GM23338 (cell line): ENCODE results near the gene GRID1. TPM values are rescaled to one million over a fixed set of nuclear protein-coding genes. Genes with fewer than 3 reads are reported as not detected.

Experiments used
- ATAC-seq: fragments of 200-7000 bp; cut with Tn5 transposase; 3 replicates; pipeline ENCODE4 v1.9.1; 2020
- DNase-seq: peaks from one replicate; pipeline ENCODE4 v3.0.0-alpha.2; 2015; ENCODE audit warnings: low spot score
- H2AFZ ChIP-seq: fragments of 200-600 bp; sonication (generic); 2 replicates; pipeline ENCODE4 v1.8.0; 2016; ENCODE audit warnings: antibody characterized with exemption, mild to moderate bottlenecking, moderate library complexity
- H3F3A ChIP-seq: fragments of 200-600 bp; sonication (generic); replicated peaks from 2 replicates; pipeline ENCODE4 v1.8.0; 2017; ENCODE audit warnings: antibody characterized with exemption, mixed run types, low read depth
- H3K27ac ChIP-seq: fragments of 200-600 bp; sonication (generic); 2 replicates; pipeline ENCODE4 v1.6.1; 2016; ENCODE audit warnings: low read depth
- H3K27me3 ChIP-seq: fragments of 200-600 bp; sonication (generic); 2 replicates; pipeline ENCODE4 v1.8.0; 2016; ENCODE audit warnings: mild to moderate bottlenecking, mixed run types, moderate library complexity; ENCODE audit not compliant: insufficient read depth
- H3K36me3 ChIP-seq: fragments of 200-600 bp; sonication (generic); 2 replicates; pipeline ENCODE4 v1.8.0; 2016; ENCODE audit warnings: mild to moderate bottlenecking; ENCODE audit not compliant: insufficient read depth
- H3K4me1 ChIP-seq: fragments of 200-600 bp; sonication (generic); 2 replicates; pipeline ENCODE4 v1.8.0; 2016; ENCODE audit warnings: mild to moderate bottlenecking, moderate library complexity; ENCODE audit not compliant: insufficient read depth
- H3K4me2 ChIP-seq: fragments of 200-600 bp; sonication (generic); 2 replicates; pipeline ENCODE4 v1.7.1; 2017; ENCODE audit warnings: mixed run types
- H3K4me3 ChIP-seq: fragments of 200-600 bp; sonication (generic); 2 replicates; pipeline ENCODE4 v1.6.1; 2016; ENCODE audit warnings: mixed run types
- H3K79me2 ChIP-seq: fragments of 200-600 bp; sonication (generic); replicated peaks from 2 replicates; pipeline ENCODE4 v1.8.0; 2017; ENCODE audit warnings: mild to moderate bottlenecking; ENCODE audit not compliant: insufficient read depth
- H3K9me2 ChIP-seq: fragments of 200-600 bp; sonication (generic); 2 replicates; pipeline ENCODE4 v1.8.0; 2017; ENCODE audit not compliant: insufficient read depth
- H4K20me1 ChIP-seq: fragments of 200-600 bp; sonication (generic); replicated peaks from 2 replicates; pipeline ENCODE4 v1.8.0; 2017; ENCODE audit warnings: mild to moderate bottlenecking; ENCODE audit not compliant: insufficient read depth
- H3K27ac Mint-ChIP-seq: 2 replicates; pipeline ENCODE4 v1.8.0; 2020; ENCODE audit warnings: inconsistent platforms, mild to moderate bottlenecking, moderate library complexity, mixed read lengths
- H3K27me3 Mint-ChIP-seq: 3 replicates; pipeline ENCODE4 v1.8.0; 2022; ENCODE audit warnings: low read depth, mild to moderate bottlenecking, moderate library complexity, mixed read lengths, inconsistent platforms; ENCODE audit not compliant: insufficient read depth, poor library complexity
- H3K36me3 Mint-ChIP-seq: 3 replicates; pipeline ENCODE4 v1.8.0; 2021; ENCODE audit warnings: low read depth, mild to moderate bottlenecking, inconsistent platforms, moderate library complexity, mixed read lengths
- H3K4me1 Mint-ChIP-seq: 3 replicates; pipeline ENCODE4 v1.8.0; 2020; ENCODE audit warnings: mild to moderate bottlenecking, inconsistent platforms, mixed read lengths
- H3K4me3 Mint-ChIP-seq: 3 replicates; pipeline ENCODE4 v1.8.0; 2021; ENCODE audit warnings: moderate library complexity, mild to moderate bottlenecking, inconsistent platforms, mixed read lengths
- H3K9me3 Mint-ChIP-seq: 3 replicates; pipeline ENCODE4 v1.8.0; 2020; ENCODE audit warnings: moderate library complexity, mild to moderate bottlenecking, inconsistent platforms, mixed read lengths
- CREB1 ChIP-seq: fragments of 250-450 bp; sonication (Bioruptor Pico); IDR thresholded peaks from 2 replicates; pipeline ENCODE4 v1.5.0; 2020; ENCODE audit warnings: low read depth, mild to moderate bottlenecking, moderate library complexity
- EZH2 ChIP-seq: fragments of 200-600 bp; sonication (generic); IDR thresholded peaks from one replicate; pipeline ENCODE4 v1.8.0; 2017; ENCODE audit warnings: antibody characterized with exemption, mild to moderate bottlenecking, low read depth; ENCODE audit not compliant: unreplicated experiment
- EZH2phosphoT487 ChIP-seq: fragments of 200-600 bp; sonication (generic); IDR thresholded peaks from one replicate; pipeline ENCODE4 v1.8.1; 2018; ENCODE audit warnings: antibody characterized with exemption; ENCODE audit not compliant: unreplicated experiment
- JUNB ChIP-seq: IDR thresholded peaks from one replicate; pipeline ENCODE4 v1.6.1; 2016; ENCODE audit warnings: antibody characterized with exemption; ENCODE audit not compliant: unreplicated experiment
- NANOG ChIP-seq: IDR thresholded peaks from 2 replicates; pipeline ENCODE4 v1.6.1; 2016; ENCODE audit warnings: antibody characterized with exemption, borderline replicate concordance
- POLR2AphosphoS5 ChIP-seq: IDR thresholded peaks from 2 replicates; pipeline ENCODE4 v1.6.1; 2016; ENCODE audit warnings: antibody characterized with exemption, low read depth
- STAT1 ChIP-seq: IDR thresholded peaks from one replicate; pipeline ENCODE4 v1.6.1; 2016; ENCODE audit warnings: antibody characterized with exemption; ENCODE audit not compliant: unreplicated experiment
- ZNF331 ChIP-seq: fragments of 250-450 bp; sonication (Bioruptor Pico); IDR thresholded peaks from 2 replicates; pipeline ENCODE4 v1.5.0; 2020; ENCODE audit warnings: low read depth, mild to moderate bottlenecking, moderate library complexity
- polyA plus RNA-seq: library from polyadenylated mRNA; unstranded; fragments of >200 nt; fragmentation: Nextera tagmentation; extraction: Ambion mirVana; gene quantifications from 2 replicates; pipeline ENCODE4 v1.2.1, GENCODE V29; 2016
- total RNA-seq: library from RNA; depleted of rRNA; stranded (reverse); fragments of >200 nt; shearing (Covaris generic); gene quantifications from 2 replicates; pipeline ENCODE4 v1.2.3, GENCODE V29; 2014
- TF ChIP-seq, protein P1 (sequence below): fragments of 250-450 bp; sonication (Bioruptor Pico); IDR thresholded peaks from 2 replicates; pipeline ENCODE4 v1.5.0; 2020; ENCODE audit warnings: mild to moderate bottlenecking, moderate library complexity
- TF ChIP-seq, protein P2 (sequence below): IDR thresholded peaks from 2 replicates; pipeline ENCODE4 v1.6.1; 2016; ENCODE audit warnings: antibody characterized with exemption
- TF ChIP-seq, protein P3 (sequence below): IDR thresholded peaks from one replicate; pipeline ENCODE4 v1.6.1; 2018; ENCODE audit warnings: antibody characterized with exemption; ENCODE audit not compliant: unreplicated experiment
- TF ChIP-seq, protein P4 (sequence below), 2 experiments: fragments of 200-600 bp in 1 of 2; sonication (generic) in 1 of 2; conservative IDR thresholded peaks; 2 replicates each; pipeline versions ENCODE4 v1.5.1 to v1.6.1; 2016 to 2017; ENCODE audit warnings: antibody characterized with exemption in 2 of 2, low read depth in 2 of 2, mild to moderate bottlenecking in 2 of 2, moderate library complexity in 1 of 2

Gene GRID1
- total and polyA plus RNA-seq, 2 experiments from 2014 or later: 0.14 to 0.15 TPM

DNA sequence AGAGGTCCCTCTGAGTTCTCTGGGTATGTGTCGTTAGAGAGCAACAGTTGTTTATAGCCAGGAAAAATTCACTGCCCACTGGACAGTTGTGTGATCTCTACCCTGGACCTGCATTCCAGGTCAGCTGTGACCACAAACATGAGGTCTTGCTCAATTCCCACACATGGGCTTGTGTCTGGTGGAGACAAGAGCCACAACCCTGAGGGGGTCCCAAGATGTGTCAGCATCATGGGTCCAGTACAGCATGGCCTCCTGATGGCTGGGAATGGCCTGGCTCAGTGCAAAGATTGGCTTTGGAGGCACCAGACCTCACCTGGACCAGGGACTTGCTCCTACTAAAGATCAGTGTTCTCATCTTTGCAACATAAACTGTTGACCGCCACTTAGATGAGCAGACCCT lies 751.6 kb downstream of the GRID1 start:
- no peak for ATAC-seq
- peaks cover 7% of the 10 kb centered on the region for H3K27me3 Mint-ChIP-seq
- no peaks in the 10 kb centered on the region for H4K20me1 ChIP-seq
- H3K27ac ChIP-seq: no peak overlapping the region
- DNase-seq: no peak
- H3K4me2 ChIP-seq: no peak overlapping the region
- no peaks in the 10 kb centered on the region; the same call in 1 of the 2 replicates for H3K36me3 ChIP-seq
- no peaks in the 10 kb centered on the region for H3K4me1 Mint-ChIP-seq
- H3K4me3 Mint-ChIP-seq: no peak overlapping the region
- H3K9me2 ChIP-seq: no peaks in the 10 kb centered on the region
- no peak overlapping the region for H2AFZ ChIP-seq
- no peak overlapping the region for H3K4me3 ChIP-seq
- no peaks in the 10 kb centered on the region for H3K79me2 ChIP-seq
- peaks cover 15% of the 10 kb centered on the region; the same call in 2 of the 3 replicates for H3K36me3 Mint-ChIP-seq
- no peaks in the 10 kb centered on the region for H3F3A ChIP-seq
- no peaks in the 10 kb centered on the region for H3K4me1 ChIP-seq
- peaks cover 92% of the 10 kb centered on the region for H3K9me3 Mint-ChIP-seq
- no peaks in the 10 kb centered on the region for H3K27me3 ChIP-seq
- TF ChIP-seq ZNF331: no peak
- TF ChIP-seq STAT1: no peak
- TF ChIP-seq POLR2AphosphoS5: no peak
- TF ChIP-seq NANOG: no peak
- no peak for TF ChIP-seq EZH2
- TF ChIP-seq EZH2phosphoT487: no peak
- TF ChIP-seq JUNB: no peak
- TF ChIP-seq, protein P1, sequence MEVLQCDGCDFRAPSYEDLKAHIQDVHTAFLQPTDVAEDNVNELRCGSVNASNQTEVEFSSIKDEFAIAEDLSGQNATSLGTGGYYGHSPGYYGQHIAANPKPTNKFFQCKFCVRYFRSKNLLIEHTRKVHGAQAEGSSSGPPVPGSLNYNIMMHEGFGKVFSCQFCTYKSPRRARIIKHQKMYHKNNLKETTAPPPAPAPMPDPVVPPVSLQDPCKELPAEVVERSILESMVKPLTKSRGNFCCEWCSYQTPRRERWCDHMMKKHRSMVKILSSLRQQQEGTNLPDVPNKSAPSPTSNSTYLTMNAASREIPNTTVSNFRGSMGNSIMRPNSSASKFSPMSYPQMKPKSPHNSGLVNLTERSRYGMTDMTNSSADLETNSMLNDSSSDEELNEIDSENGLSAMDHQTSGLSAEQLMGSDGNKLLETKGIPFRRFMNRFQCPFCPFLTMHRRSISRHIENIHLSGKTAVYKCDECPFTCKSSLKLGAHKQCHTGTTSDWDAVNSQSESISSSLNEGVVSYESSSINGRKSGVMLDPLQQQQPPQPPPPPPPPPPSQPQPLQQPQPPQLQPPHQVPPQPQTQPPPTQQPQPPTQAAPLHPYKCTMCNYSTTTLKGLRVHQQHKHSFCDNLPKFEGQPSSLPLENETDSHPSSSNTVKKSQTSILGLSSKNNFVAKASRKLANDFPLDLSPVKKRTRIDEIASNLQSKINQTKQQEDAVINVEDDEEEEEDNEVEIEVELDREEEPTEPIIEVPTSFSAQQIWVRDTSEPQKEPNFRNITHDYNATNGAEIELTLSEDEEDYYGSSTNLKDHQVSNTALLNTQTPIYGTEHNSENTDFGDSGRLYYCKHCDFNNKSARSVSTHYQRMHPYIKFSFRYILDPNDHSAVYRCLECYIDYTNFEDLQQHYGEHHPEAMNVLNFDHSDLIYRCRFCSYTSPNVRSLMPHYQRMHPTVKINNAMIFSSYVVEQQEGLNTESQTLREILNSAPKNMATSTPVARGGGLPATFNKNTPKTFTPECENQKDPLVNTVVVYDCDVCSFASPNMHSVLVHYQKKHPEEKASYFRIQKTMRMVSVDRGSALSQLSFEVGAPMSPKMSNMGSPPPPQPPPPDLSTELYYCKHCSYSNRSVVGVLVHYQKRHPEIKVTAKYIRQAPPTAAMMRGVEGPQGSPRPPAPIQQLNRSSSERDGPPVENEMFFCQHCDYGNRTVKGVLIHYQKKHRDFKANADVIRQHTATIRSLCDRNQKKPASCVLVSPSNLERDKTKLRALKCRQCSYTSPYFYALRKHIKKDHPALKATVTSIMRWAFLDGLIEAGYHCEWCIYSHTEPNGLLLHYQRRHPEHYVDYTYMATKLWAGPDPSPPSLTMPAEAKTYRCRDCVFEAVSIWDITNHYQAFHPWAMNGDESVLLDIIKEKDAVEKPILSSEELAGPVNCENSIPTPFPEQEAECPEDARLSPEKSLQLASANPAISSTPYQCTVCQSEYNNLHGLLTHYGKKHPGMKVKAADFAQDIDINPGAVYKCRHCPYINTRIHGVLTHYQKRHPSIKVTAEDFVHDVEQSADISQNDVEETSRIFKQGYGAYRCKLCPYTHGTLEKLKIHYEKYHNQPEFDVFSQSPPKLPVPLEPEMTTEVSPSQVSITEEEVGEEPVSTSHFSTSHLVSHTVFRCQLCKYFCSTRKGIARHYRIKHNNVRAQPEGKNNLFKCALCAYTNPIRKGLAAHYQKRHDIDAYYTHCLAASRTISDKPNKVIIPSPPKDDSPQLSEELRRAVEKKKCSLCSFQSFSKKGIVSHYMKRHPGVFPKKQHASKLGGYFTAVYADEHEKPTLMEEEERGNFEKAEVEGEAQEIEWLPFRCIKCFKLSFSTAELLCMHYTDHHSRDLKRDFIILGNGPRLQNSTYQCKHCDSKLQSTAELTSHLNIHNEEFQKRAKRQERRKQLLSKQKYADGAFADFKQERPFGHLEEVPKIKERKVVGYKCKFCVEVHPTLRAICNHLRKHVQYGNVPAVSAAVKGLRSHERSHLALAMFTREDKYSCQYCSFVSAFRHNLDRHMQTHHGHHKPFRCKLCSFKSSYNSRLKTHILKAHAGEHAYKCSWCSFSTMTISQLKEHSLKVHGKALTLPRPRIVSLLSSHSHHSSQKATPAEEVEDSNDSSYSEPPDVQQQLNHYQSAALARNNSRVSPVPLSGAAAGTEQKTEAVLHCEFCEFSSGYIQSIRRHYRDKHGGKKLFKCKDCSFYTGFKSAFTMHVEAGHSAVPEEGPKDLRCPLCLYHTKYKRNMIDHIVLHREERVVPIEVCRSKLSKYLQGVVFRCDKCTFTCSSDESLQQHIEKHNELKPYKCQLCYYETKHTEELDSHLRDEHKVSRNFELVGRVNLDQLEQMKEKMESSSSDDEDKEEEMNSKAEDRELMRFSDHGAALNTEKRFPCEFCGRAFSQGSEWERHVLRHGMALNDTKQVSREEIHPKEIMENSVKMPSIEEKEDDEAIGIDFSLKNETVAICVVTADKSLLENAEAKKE: no peak
- no peak for TF ChIP-seq CREB1 (CRISPR knock-in tag)
- TF ChIP-seq, protein P2, sequence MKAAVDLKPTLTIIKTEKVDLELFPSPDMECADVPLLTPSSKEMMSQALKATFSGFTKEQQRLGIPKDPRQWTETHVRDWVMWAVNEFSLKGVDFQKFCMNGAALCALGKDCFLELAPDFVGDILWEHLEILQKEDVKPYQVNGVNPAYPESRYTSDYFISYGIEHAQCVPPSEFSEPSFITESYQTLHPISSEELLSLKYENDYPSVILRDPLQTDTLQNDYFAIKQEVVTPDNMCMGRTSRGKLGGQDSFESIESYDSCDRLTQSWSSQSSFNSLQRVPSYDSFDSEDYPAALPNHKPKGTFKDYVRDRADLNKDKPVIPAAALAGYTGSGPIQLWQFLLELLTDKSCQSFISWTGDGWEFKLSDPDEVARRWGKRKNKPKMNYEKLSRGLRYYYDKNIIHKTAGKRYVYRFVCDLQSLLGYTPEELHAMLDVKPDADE: no peak
- TF ChIP-seq, protein P3, sequence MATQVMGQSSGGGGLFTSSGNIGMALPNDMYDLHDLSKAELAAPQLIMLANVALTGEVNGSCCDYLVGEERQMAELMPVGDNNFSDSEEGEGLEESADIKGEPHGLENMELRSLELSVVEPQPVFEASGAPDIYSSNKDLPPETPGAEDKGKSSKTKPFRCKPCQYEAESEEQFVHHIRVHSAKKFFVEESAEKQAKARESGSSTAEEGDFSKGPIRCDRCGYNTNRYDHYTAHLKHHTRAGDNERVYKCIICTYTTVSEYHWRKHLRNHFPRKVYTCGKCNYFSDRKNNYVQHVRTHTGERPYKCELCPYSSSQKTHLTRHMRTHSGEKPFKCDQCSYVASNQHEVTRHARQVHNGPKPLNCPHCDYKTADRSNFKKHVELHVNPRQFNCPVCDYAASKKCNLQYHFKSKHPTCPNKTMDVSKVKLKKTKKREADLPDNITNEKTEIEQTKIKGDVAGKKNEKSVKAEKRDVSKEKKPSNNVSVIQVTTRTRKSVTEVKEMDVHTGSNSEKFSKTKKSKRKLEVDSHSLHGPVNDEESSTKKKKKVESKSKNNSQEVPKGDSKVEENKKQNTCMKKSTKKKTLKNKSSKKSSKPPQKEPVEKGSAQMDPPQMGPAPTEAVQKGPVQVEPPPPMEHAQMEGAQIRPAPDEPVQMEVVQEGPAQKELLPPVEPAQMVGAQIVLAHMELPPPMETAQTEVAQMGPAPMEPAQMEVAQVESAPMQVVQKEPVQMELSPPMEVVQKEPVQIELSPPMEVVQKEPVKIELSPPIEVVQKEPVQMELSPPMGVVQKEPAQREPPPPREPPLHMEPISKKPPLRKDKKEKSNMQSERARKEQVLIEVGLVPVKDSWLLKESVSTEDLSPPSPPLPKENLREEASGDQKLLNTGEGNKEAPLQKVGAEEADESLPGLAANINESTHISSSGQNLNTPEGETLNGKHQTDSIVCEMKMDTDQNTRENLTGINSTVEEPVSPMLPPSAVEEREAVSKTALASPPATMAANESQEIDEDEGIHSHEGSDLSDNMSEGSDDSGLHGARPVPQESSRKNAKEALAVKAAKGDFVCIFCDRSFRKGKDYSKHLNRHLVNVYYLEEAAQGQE: no peak
- TF ChIP-seq, protein P4, sequence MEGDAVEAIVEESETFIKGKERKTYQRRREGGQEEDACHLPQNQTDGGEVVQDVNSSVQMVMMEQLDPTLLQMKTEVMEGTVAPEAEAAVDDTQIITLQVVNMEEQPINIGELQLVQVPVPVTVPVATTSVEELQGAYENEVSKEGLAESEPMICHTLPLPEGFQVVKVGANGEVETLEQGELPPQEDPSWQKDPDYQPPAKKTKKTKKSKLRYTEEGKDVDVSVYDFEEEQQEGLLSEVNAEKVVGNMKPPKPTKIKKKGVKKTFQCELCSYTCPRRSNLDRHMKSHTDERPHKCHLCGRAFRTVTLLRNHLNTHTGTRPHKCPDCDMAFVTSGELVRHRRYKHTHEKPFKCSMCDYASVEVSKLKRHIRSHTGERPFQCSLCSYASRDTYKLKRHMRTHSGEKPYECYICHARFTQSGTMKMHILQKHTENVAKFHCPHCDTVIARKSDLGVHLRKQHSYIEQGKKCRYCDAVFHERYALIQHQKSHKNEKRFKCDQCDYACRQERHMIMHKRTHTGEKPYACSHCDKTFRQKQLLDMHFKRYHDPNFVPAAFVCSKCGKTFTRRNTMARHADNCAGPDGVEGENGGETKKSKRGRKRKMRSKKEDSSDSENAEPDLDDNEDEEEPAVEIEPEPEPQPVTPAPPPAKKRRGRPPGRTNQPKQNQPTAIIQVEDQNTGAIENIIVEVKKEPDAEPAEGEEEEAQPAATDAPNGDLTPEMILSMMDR (conservative IDR thresholded peaks at IDR 0.05; ENCODE audit: low read depth in 2 of 2): no peak
- H3K27ac Mint-ChIP-seq: no peak overlapping the region
